ENCODE data around the gene HSPA5. TPM values are rescaled to one million over a fixed set of nuclear protein-coding genes. Genes with fewer than 3 reads are reported as not detected.

Gene HSPA5
- total RNA-seq, 1 donor from 2014 or later, result 44.2 TPM

GRCh38 chr9:125218621-125219020 is 22.5 kb downstream of the HSPA5 start:
- no peaks in the 10 kb centered on the region for H3K4me1 Mint-ChIP-seq
- no peak overlapping the region for H3K27ac Mint-ChIP-seq
- Histone ChIP-seq H3K27ac (no peak overlapping the region), H3K9me3 (ENCODE audit: low read depth) (no peaks in the 10 kb centered on the region), H3K27me3 (no peaks in the 10 kb centered on the region), H3K36me3 (peaks cover 4% of the 10 kb centered on the region), H3K4me1 (no peaks in the 10 kb centered on the region), H3F3A (ENCODE audit: low read depth) (no peaks in the 10 kb centered on the region), H3K9ac (no peak overlapping the region), H2AFZ (replicated peaks) (no peak overlapping the region), H3K4me2 (no peak overlapping the region), H3K4me3 (no peak overlapping the region), H3K79me2 (ENCODE audit: low read depth) (no peaks in the 10 kb centered on the region), H4K20me1 (ENCODE audit: low read depth) (no peaks in the 10 kb centered on the region)
- H3K4me3 Mint-ChIP-seq, result no peak overlapping the region
- no peak for DNase-seq (ENCODE audit: low spot score)
- no peaks in the 10 kb centered on the region for H3K9me3 Mint-ChIP-seq
- H3K36me3 Mint-ChIP-seq, result peaks cover 2% of the 10 kb centered on the region
- TF ChIP-seq CTCF (IDR thresholded peaks at IDR 0.05) (no peak), EZH2 (IDR thresholded peaks at IDR 0.05) (no peak), EZH2phosphoT487 (IDR thresholded peaks at IDR 0.05) (no peak)
- H3K27me3 Mint-ChIP-seq (ENCODE audit: insufficient read depth, low read depth), result peaks cover 2% of the 10 kb centered on the region

- Histone ChIP-seq H4K20me1 (ENCODE audit: low read depth) (no peaks in the 10 kb centered on the region), H3K4me3 (no peak overlapping the region), H2AFZ (replicated peaks) (no peak overlapping the region), H3K4me1 (no peaks in the 10 kb centered on the region), H3K27me3 (no peaks in the 10 kb centered on the region), H3K79me2 (ENCODE audit: low read depth) (no peaks in the 10 kb centered on the region), H3K9ac (no peak overlapping the region), H3K9me3 (ENCODE audit: low read depth) (no peaks in the 10 kb centered on the region), H3K27ac (no peak overlapping the region), H3K4me2 (no peak overlapping the region), H3K36me3 (peaks cover 4% of the 10 kb centered on the region), H3F3A (ENCODE audit: low read depth) (no peaks in the 10 kb centered on the region)
- Mint-ChIP-seq H3K4me1 (no peaks in the 10 kb centered on the region), H3K27me3 (ENCODE audit: insufficient read depth, low read depth) (no peaks in the 10 kb centered on the region), H3K4me3 (no peak overlapping the region), H3K27ac (no peak overlapping the region), H3K9me3 (no peaks in the 10 kb centered on the region), H3K36me3 (peaks cover 5% of the 10 kb centered on the region)
- no peak for TF ChIP-seq CTCF (IDR thresholded peaks at IDR 0.05)
- no peak for TF ChIP-seq EZH2phosphoT487 (IDR thresholded peaks at IDR 0.05)
- no peak for TF ChIP-seq EZH2 (IDR thresholded peaks at IDR 0.05)
- no peak for DNase-seq (ENCODE audit: low spot score)
Measured at GRCh38 chr9:125214186-125214585, 27.0 kb downstream of the HSPA5 start.

GRCh38 chr9:125204477-125204876 is 36.7 kb downstream of the HSPA5 start:
- Histone ChIP-seq H3K27me3 (no peaks in the 10 kb centered on the region), H2AFZ (replicated peaks) (no peak overlapping the region), H3K4me3 (no peak overlapping the region), H3K4me1 (peaks cover 5% of the 10 kb centered on the region), H3K79me2 (ENCODE audit: low read depth) (peaks cover 6% of the 10 kb centered on the region), H3K4me2 (no peak overlapping the region), H3F3A (ENCODE audit: low read depth) (peaks cover 17% of the 10 kb centered on the region), H3K27ac (no peak overlapping the region), H3K36me3 (no peaks in the 10 kb centered on the region), H3K9ac (no peak overlapping the region), H4K20me1 (ENCODE audit: low read depth) (no peaks in the 10 kb centered on the region), H3K9me3 (ENCODE audit: low read depth) (no peaks in the 10 kb centered on the region)
- TF ChIP-seq CTCF (IDR thresholded peaks at IDR 0.05), result no peak
- TF ChIP-seq EZH2 (IDR thresholded peaks at IDR 0.05), result no peak
- TF ChIP-seq EZH2phosphoT487 (IDR thresholded peaks at IDR 0.05), result no peak
- DNase-seq (ENCODE audit: low spot score), result no peak
- H3K4me3 Mint-ChIP-seq, result no peak overlapping the region
- peaks cover 9% of the 10 kb centered on the region for H3K4me1 Mint-ChIP-seq
- H3K36me3 Mint-ChIP-seq, result peaks cover 10% of the 10 kb centered on the region
- H3K9me3 Mint-ChIP-seq, result no peaks in the 10 kb centered on the region
- no peak overlapping the region for H3K27ac Mint-ChIP-seq
- H3K27me3 Mint-ChIP-seq (ENCODE audit: insufficient read depth, low read depth), result peaks cover 2% of the 10 kb centered on the region

All from neural progenitor cell (in vitro differentiated cells).